ENCODE data around the gene SPRR2B.
"Not testable (repeated sequence)": the region's sequence is repeated elsewhere in the genome, so short reads cannot be mapped to it uniquely, and the experiment has no call there.

SPRR2B gene

GRCh38 chr1:153035211-153035610, 36.2 kb downstream of the SPRR2B start:
- no peaks in the 10 kb centered on the region for H3K36me3 ChIP-seq (ENCODE audit: control insufficient read depth, insufficient read depth, low read length)
- H3K4me3 ChIP-seq (ENCODE audit: insufficient read depth, low read depth, low read length) = no peak overlapping the region
- 100% methylated on average over 1 of the region's 1 CpG; no CpG with 5 or more reads in 1 of the 2 experiments for WGBS, 2 experiments
- no peaks in the 10 kb centered on the region for H3K4me1 ChIP-seq (ENCODE audit: control insufficient read depth, insufficient read depth, low read length)
- no peaks in the 10 kb centered on the region for H3K27me3 ChIP-seq (ENCODE audit: control insufficient read depth, insufficient read depth, low read length, poor library complexity, severe bottlenecking)
- no peaks in the 10 kb centered on the region for H3K9me3 ChIP-seq (ENCODE audit: control insufficient read depth, low read length)
- no peak overlapping the region for H3K27ac ChIP-seq (ENCODE audit: insufficient read depth, low read depth, low read length, poor library complexity, severe bottlenecking)

GRCh38 chr1:153032677-153033308, 38.6 kb downstream of the SPRR2B start:
- Histone ChIP-seq H3K4me3 (ENCODE audit: insufficient read depth, low read depth, low read length) (no peak overlapping the region), H3K9me3 (ENCODE audit: control insufficient read depth, low read length) (no peaks in the 10 kb centered on the region), H3K27ac (ENCODE audit: insufficient read depth, low read depth, low read length, poor library complexity, severe bottlenecking) (no peak overlapping the region), H3K27me3 (ENCODE audit: control insufficient read depth, insufficient read depth, low read length, poor library complexity, severe bottlenecking) (no peaks in the 10 kb centered on the region), H3K36me3 (ENCODE audit: control insufficient read depth, insufficient read depth, low read length) (no peaks in the 10 kb centered on the region), H3K4me1 (ENCODE audit: control insufficient read depth, insufficient read depth, low read length) (no peaks in the 10 kb centered on the region)
- 42 to 58% methylated on average over 3 of the region's 3 CpGs for WGBS, 2 experiments

GRCh38 chr1:153032073-153032472, 39.3 kb downstream of the SPRR2B start:
- H3K27me3 ChIP-seq (ENCODE audit: control insufficient read depth, insufficient read depth, low read length, poor library complexity, severe bottlenecking) = no peaks in the 10 kb centered on the region
- no peak overlapping the region for H3K27ac ChIP-seq (ENCODE audit: insufficient read depth, low read depth, low read length, poor library complexity, severe bottlenecking)
- H3K9me3 ChIP-seq (ENCODE audit: control insufficient read depth, low read length) = no peaks in the 10 kb centered on the region
- H3K4me3 ChIP-seq (ENCODE audit: insufficient read depth, low read depth, low read length) = no peak overlapping the region
- no peaks in the 10 kb centered on the region for H3K4me1 ChIP-seq (ENCODE audit: control insufficient read depth, insufficient read depth, low read length)
- no peaks in the 10 kb centered on the region for H3K36me3 ChIP-seq (ENCODE audit: control insufficient read depth, insufficient read depth, low read length)

GRCh38 chr1:153030895-153031294, 40.5 kb downstream of the SPRR2B start, which contains the start of gene SPRR1B:
Gene SPRR1B (plus strand): TSS chr1:153031203. CDS start chr1:153032346, 1,143 bp downstream.
- Histone ChIP-seq H3K4me1 (ENCODE audit: control insufficient read depth, insufficient read depth, low read length) (no peaks in the 10 kb centered on the region), H3K27me3 (ENCODE audit: control insufficient read depth, insufficient read depth, low read length, poor library complexity, severe bottlenecking) (no peaks in the 10 kb centered on the region), H3K9me3 (ENCODE audit: control insufficient read depth, low read length) (no peaks in the 10 kb centered on the region), H3K4me3 (ENCODE audit: insufficient read depth, low read depth, low read length) (no peak within 1 kb of the TSS), H3K27ac (ENCODE audit: insufficient read depth, low read depth, low read length, poor library complexity, severe bottlenecking) (no peak within 1 kb of the TSS), H3K36me3 (ENCODE audit: control insufficient read depth, insufficient read depth, low read length) (no peaks in the 10 kb centered on the region)

GRCh38 chr1:153028766-153029165, 42.6 kb downstream of the SPRR2B start:
- WGBS, 2 experiments = 70 to 92% methylated on average over 1 of the region's 1 CpG
- H3K9me3 ChIP-seq (ENCODE audit: control insufficient read depth, low read length) = no peaks in the 10 kb centered on the region
- no peak overlapping the region for H3K4me3 ChIP-seq (ENCODE audit: insufficient read depth, low read depth, low read length)
- no peaks in the 10 kb centered on the region for H3K36me3 ChIP-seq (ENCODE audit: control insufficient read depth, insufficient read depth, low read length)
- no peak overlapping the region for H3K27ac ChIP-seq (ENCODE audit: insufficient read depth, low read depth, low read length, poor library complexity, severe bottlenecking)
- no peaks in the 10 kb centered on the region for H3K4me1 ChIP-seq (ENCODE audit: control insufficient read depth, insufficient read depth, low read length)
- no peaks in the 10 kb centered on the region for H3K27me3 ChIP-seq (ENCODE audit: control insufficient read depth, insufficient read depth, low read length, poor library complexity, severe bottlenecking)

- H3K27me3 ChIP-seq (ENCODE audit: control insufficient read depth, insufficient read depth, low read length, poor library complexity, severe bottlenecking) = no peaks in the 10 kb centered on the region
- 90% methylated on average over 1 of the region's 1 CpG; no CpG with 5 or more reads in 1 of the 2 experiments for WGBS, 2 experiments
- H3K9me3 ChIP-seq (ENCODE audit: control insufficient read depth, low read length) = no peaks in the 10 kb centered on the region
- no peak overlapping the region for H3K4me3 ChIP-seq (ENCODE audit: insufficient read depth, low read depth, low read length)
- H3K36me3 ChIP-seq (ENCODE audit: control insufficient read depth, insufficient read depth, low read length) = no peaks in the 10 kb centered on the region
- no peak overlapping the region for H3K27ac ChIP-seq (ENCODE audit: insufficient read depth, low read depth, low read length, poor library complexity, severe bottlenecking)
- no peaks in the 10 kb centered on the region for H3K4me1 ChIP-seq (ENCODE audit: control insufficient read depth, insufficient read depth, low read length)
Observed at GRCh38 chr1:153025797-153026196, 45.6 kb downstream of the SPRR2B start.

- no peaks in the 10 kb centered on the region for H3K27me3 ChIP-seq (ENCODE audit: control insufficient read depth, insufficient read depth, low read length, poor library complexity, severe bottlenecking)
- H3K36me3 ChIP-seq (ENCODE audit: control insufficient read depth, insufficient read depth, low read length) = no peaks in the 10 kb centered on the region
- no peak overlapping the region for H3K4me3 ChIP-seq (ENCODE audit: insufficient read depth, low read depth, low read length)
- no peaks in the 10 kb centered on the region for H3K4me1 ChIP-seq (ENCODE audit: control insufficient read depth, insufficient read depth, low read length)
- H3K9me3 ChIP-seq (ENCODE audit: control insufficient read depth, low read length) = no peaks in the 10 kb centered on the region
- no peak overlapping the region for H3K27ac ChIP-seq (ENCODE audit: insufficient read depth, low read depth, low read length, poor library complexity, severe bottlenecking)
- 86 to 89% methylated on average over 1 of the region's 1 CpG for WGBS, 2 experiments
Observed at GRCh38 chr1:153024413-153024812, 47.0 kb downstream of the SPRR2B start.

- no peak overlapping the region for H3K27ac ChIP-seq (ENCODE audit: insufficient read depth, low read depth, low read length, poor library complexity, severe bottlenecking)
- no peaks in the 10 kb centered on the region for H3K4me1 ChIP-seq (ENCODE audit: control insufficient read depth, insufficient read depth, low read length)
- 89 to 95% methylated on average over 7 of the region's 7 CpGs for WGBS, 2 experiments
- H3K4me3 ChIP-seq (ENCODE audit: insufficient read depth, low read depth, low read length) = no peak overlapping the region
- H3K9me3 ChIP-seq (ENCODE audit: control insufficient read depth, low read length) = no peaks in the 10 kb centered on the region
- no peaks in the 10 kb centered on the region for H3K36me3 ChIP-seq (ENCODE audit: control insufficient read depth, insufficient read depth, low read length)
- H3K27me3 ChIP-seq (ENCODE audit: control insufficient read depth, insufficient read depth, low read length, poor library complexity, severe bottlenecking) = no peaks in the 10 kb centered on the region
Observed at GRCh38 chr1:153023109-153023508, 48.3 kb downstream of the SPRR2B start.

- not testable (repeated sequence) for H3K4me1 ChIP-seq (ENCODE audit: control insufficient read depth, insufficient read depth, low read length); H3K9me3 ChIP-seq (ENCODE audit: control insufficient read depth, low read length); H3K27ac ChIP-seq (ENCODE audit: insufficient read depth, low read depth, low read length, poor library complexity, severe bottlenecking); H3K27me3 ChIP-seq (ENCODE audit: control insufficient read depth, insufficient read depth, low read length, poor library complexity, severe bottlenecking); H3K4me3 ChIP-seq (ENCODE audit: insufficient read depth, low read depth, low read length); H3K36me3 ChIP-seq (ENCODE audit: control insufficient read depth, insufficient read depth, low read length)
- WGBS, 2 experiments = 94 to 95% methylated on average over 9 of the region's 9 CpGs
Observed at GRCh38 chr1:153022340-153022739, 49.1 kb downstream of the SPRR2B start.

- not testable (repeated sequence) for H3K27me3 ChIP-seq (ENCODE audit: control insufficient read depth, insufficient read depth, low read length, poor library complexity, severe bottlenecking); H3K27ac ChIP-seq (ENCODE audit: insufficient read depth, low read depth, low read length, poor library complexity, severe bottlenecking); H3K4me1 ChIP-seq (ENCODE audit: control insufficient read depth, insufficient read depth, low read length); H3K36me3 ChIP-seq (ENCODE audit: control insufficient read depth, insufficient read depth, low read length); H3K9me3 ChIP-seq (ENCODE audit: control insufficient read depth, low read length); H3K4me3 ChIP-seq (ENCODE audit: insufficient read depth, low read depth, low read length)
- 83 to 89% methylated on average over 2 of the region's 2 CpGs for WGBS, 2 experiments
Observed at GRCh38 chr1:153021829-153022228, 49.6 kb downstream of the SPRR2B start.

All from ectodermal cell (in vitro differentiated cells).